Diencephalon (tissue), 1 donor: Measurements from ENCODE around the gene DMC1. TPM values are rescaled to one million over a fixed set of nuclear protein-coding genes. Genes with fewer than 3 reads are reported as not detected.

ENCODE experiments used
- total RNA-seq: library from RNA; depleted of rRNA; stranded (reverse); fragments of >200 nt; gene quantifications from one replicate; pipeline ENCODE4 v1.2.3, GENCODE V29; 2014

The DMC1 gene
- 7.6 TPM for total RNA-seq

GRCh38 chr22:38569972-38570778, at the start of gene DMC1:
DMC1 (minus strand) TSS chr22:38570183; CDS start chr22:38568256, 1,927 bp downstream.

GRCh38 chr22:38506118-38506962, 63.6 kb downstream of the DMC1 start, which contains the start of gene DDX17:
DDX17 (minus strand) TSS chr22:38506311.

Other genes with a start within 250 kb of the DMC1 start
- 6.5 TPM for gene KCNJ4, start 115.0 kb downstream of the DMC1 start, total RNA-seq
- 1.2 TPM for gene KDELR3, start 102.1 kb downstream of the DMC1 start, total RNA-seq
- 510 TPM for gene DDX17, start 63.9 kb downstream of the DMC1 start, total RNA-seq
- 9.2 TPM for gene FAM227A, start 86.2 kb upstream of the DMC1 start, total RNA-seq
- gene CBY1, start 86.5 kb upstream of the DMC1 start, total RNA-seq = 23.8 TPM
- 44.3 TPM for gene TOMM22, start 111.8 kb upstream of the DMC1 start, total RNA-seq
- 44.8 TPM for gene JOSD1, start 130.8 kb upstream of the DMC1 start, total RNA-seq
- 36.2 TPM for gene GTPBP1, start 135.8 kb upstream of the DMC1 start, total RNA-seq
- gene SUN2, start 185.8 kb upstream of the DMC1 start, total RNA-seq = 52.6 TPM
- gene DNAL4, start 224.0 kb upstream of the DMC1 start, total RNA-seq = 16.1 TPM